HepG2 (cell line): Measurements from ENCODE around the gene PLD3. TPM values are rescaled to one million over a fixed set of nuclear protein-coding genes. Genes with fewer than 3 reads are reported as not detected.
A peak's percentile ranks its signal among the peaks of the same experiment; 100 is the strongest.

Source experiments
- ATAD3A ChIP-seq: sonication (generic); formaldehyde crosslinking; IDR thresholded peaks from 2 replicates; pipeline ENCODE4 v1.4.0; 2020; ENCODE audit warnings: missing genetic modification reagents
- CEBPB ChIP-seq: IDR thresholded peaks from 2 replicates; pipeline ENCODE4 v1.6.1; 2011; ENCODE audit warnings: low read depth, low read length, improper control_type of control experiment, borderline replicate concordance
- CHCHD3 ChIP-seq: sonication (generic); formaldehyde crosslinking; IDR thresholded peaks from 2 replicates; pipeline ENCODE4 v1.8.0; 2022; ENCODE audit warnings: mild to moderate bottlenecking, missing genetic modification reagents, moderate library complexity
- CREB1 ChIP-seq, 2 experiments: fragments of 450-650 bp in 1 of 2; IDR thresholded peaks; 2 replicates each; pipeline ENCODE4 v1.6.1; 2016 to 2017; ENCODE audit warnings: control low read depth in 1 of 2, mild to moderate bottlenecking in 1 of 2, missing compliant biosample characterization in 1 of 2, missing genetic modification characterization in 1 of 2
- DR1 ChIP-seq: sonication (generic); formaldehyde crosslinking; IDR thresholded peaks from 2 replicates; pipeline ENCODE4 v1.8.0; 2021; ENCODE audit warnings: mild to moderate bottlenecking, missing genetic modification reagents, inconsistent platforms
- ERF ChIP-seq: IDR thresholded peaks from 2 replicates; pipeline ENCODE4 v1.6.1; 2018; ENCODE audit warnings: missing biosample characterization, missing genetic modification reagents
- GATAD2A ChIP-seq: IDR thresholded peaks from 2 replicates; pipeline ENCODE4 v1.6.1; 2016
- GLI4 ChIP-seq: sonication (generic); formaldehyde crosslinking; IDR thresholded peaks from 2 replicates; pipeline ENCODE4 v1.5.1; 2020; ENCODE audit warnings: missing genetic modification reagents, mild to moderate bottlenecking, moderate library complexity, borderline replicate concordance
- HOXD1 ChIP-seq: sonication (generic); formaldehyde crosslinking; IDR thresholded peaks from 2 replicates; pipeline ENCODE4 v1.5.0; 2020; ENCODE audit warnings: missing genetic modification reagents
- IRF2 ChIP-seq: IDR thresholded peaks from 2 replicates; pipeline ENCODE4 v1.6.1; 2018; ENCODE audit warnings: missing genetic modification reagents, missing compliant biosample characterization
- KDM4B ChIP-seq: sonication (generic); formaldehyde crosslinking; IDR thresholded peaks from 2 replicates; pipeline ENCODE4 v1.4.0; 2020; ENCODE audit warnings: missing genetic modification reagents
- KMT2A ChIP-seq: sonication (generic); formaldehyde crosslinking; IDR thresholded peaks from 2 replicates; pipeline ENCODE4 v1.4.0; 2020; ENCODE audit warnings: missing genetic modification reagents
- MAFG ChIP-seq: sonication (generic); formaldehyde crosslinking; IDR thresholded peaks from 2 replicates; pipeline ENCODE4 v1.5.1; 2020; ENCODE audit warnings: mild to moderate bottlenecking, missing genetic modification reagents
- RAD51 ChIP-seq: fragments of 450-650 bp; IDR thresholded peaks from 2 replicates; pipeline ENCODE4 v1.6.1; 2016; ENCODE audit warnings: borderline replicate concordance
- RFX5 ChIP-seq: IDR thresholded peaks from 2 replicates; pipeline ENCODE4 v1.6.1; 2011; ENCODE audit warnings: low read depth, low read length, improper control_type of control experiment
- SMYD3 ChIP-seq: sonication (generic); formaldehyde crosslinking; IDR thresholded peaks from 2 replicates; pipeline ENCODE4 v1.8.1; 2023; ENCODE audit warnings: mild to moderate bottlenecking, missing genetic modification reagents
- SOX13 ChIP-seq, 3 experiments: fragments of 450-650 bp in 1 of 3; sonication (generic) in 1 of 3; formaldehyde crosslinking in 1 of 3; IDR thresholded peaks in 2 of 3; conservative IDR thresholded peaks in 1 of 3; 2 replicates each; pipeline versions ENCODE4 v1.5.0 to v1.6.1; 2016 to 2020; ENCODE audit warnings: antibody characterized with exemption in 1 of 3, mild to moderate bottlenecking in 1 of 3, missing compliant biosample characterization in 1 of 3, missing genetic modification reagents in 1 of 3, moderate library complexity in 1 of 3
- ZNF143 ChIP-seq: sonication (generic); formaldehyde crosslinking; IDR thresholded peaks from 2 replicates; pipeline ENCODE4 v1.4.0; 2020; ENCODE audit warnings: missing genetic modification reagents
- ZNF207 ChIP-seq: fragments of 450-650 bp; IDR thresholded peaks from 2 replicates; pipeline ENCODE4 v1.6.1; 2016; ENCODE audit warnings: antibody characterized with exemption, borderline replicate concordance
- ZNF235 ChIP-seq: sonication (generic); formaldehyde crosslinking; IDR thresholded peaks from 2 replicates; pipeline ENCODE4 v1.8.1; 2023; ENCODE audit warnings: mild to moderate bottlenecking, missing genetic modification reagents, borderline replicate concordance
- ZNF350 ChIP-seq: sonication (generic); formaldehyde crosslinking; IDR thresholded peaks from 2 replicates; pipeline ENCODE4 v1.4.0; 2020; ENCODE audit warnings: mild to moderate bottlenecking, low read depth, missing genetic modification reagents, borderline replicate concordance
- ZNF354B ChIP-seq: sonication (generic); formaldehyde crosslinking; IDR thresholded peaks from 2 replicates; pipeline ENCODE4 v1.8.0; 2022; ENCODE audit warnings: mild to moderate bottlenecking, missing genetic modification reagents
- ZNF75D ChIP-seq: sonication (generic); formaldehyde crosslinking; IDR thresholded peaks from 2 replicates; pipeline ENCODE4 v1.8.1; 2023; ENCODE audit warnings: missing genetic modification reagents, mild to moderate bottlenecking, borderline replicate concordance
- ZSCAN21 ChIP-seq: sonication (generic); formaldehyde crosslinking; IDR thresholded peaks from 2 replicates; pipeline ENCODE4 v1.8.0; 2022; ENCODE audit warnings: mild to moderate bottlenecking, missing genetic modification reagents, moderate library complexity, borderline replicate concordance
- polyA plus RNA-seq, 8 experiments: library from polyadenylated mRNA; depleted of rRNA in 3 of 8; stranded (reverse) in 7 of 8; unstranded in 1 of 8; fragments of >200 nt; fragmentation: Illumina TruSeq in 4 of 8; extraction: Trizol in 4 of 8; gene quantifications; 2 replicates each; pipeline versions ENCODE4 v1.2.1 to v1.2.3, GENCODE V29; 2011 to 2016; ENCODE audit warnings: low read depth in 4 of 8, missing spikeins in 1 of 8, mixed read lengths in 1 of 8; ENCODE audit not compliant: insufficient read depth in 1 of 8
- total RNA-seq, 5 experiments: library from RNA; depleted of rRNA; stranded (reverse); fragments of >200 nt; fragmentation: Illumina TruSeq; extraction: Trizol; gene quantifications; 2 replicates each; pipeline ENCODE4 v1.2.3, GENCODE V29; 2016; ENCODE audit warnings: low read depth in 1 of 5
- TF ChIP-seq, protein P1 (sequence below): sonication (generic); formaldehyde crosslinking; IDR thresholded peaks from 2 replicates; pipeline ENCODE4 v1.4.0; 2020; ENCODE audit warnings: missing genetic modification reagents
- TF ChIP-seq, protein P2 (sequence below): IDR thresholded peaks from 2 replicates; pipeline ENCODE4 v1.6.1; 2016; ENCODE audit warnings: low read depth, control low read depth
- TF ChIP-seq, protein P3 (sequence below): sonication (generic); formaldehyde crosslinking; IDR thresholded peaks from 2 replicates; pipeline ENCODE4 v1.4.0; 2020; ENCODE audit warnings: low read depth, mild to moderate bottlenecking, missing genetic modification reagents

PLD3 gene
- total and polyA plus RNA-seq, 2 of the 13 experiments (the other 11 are each of a cell fraction or from before 2014, with no cell fraction given), result 45.7 to 164 TPM

DNA sequence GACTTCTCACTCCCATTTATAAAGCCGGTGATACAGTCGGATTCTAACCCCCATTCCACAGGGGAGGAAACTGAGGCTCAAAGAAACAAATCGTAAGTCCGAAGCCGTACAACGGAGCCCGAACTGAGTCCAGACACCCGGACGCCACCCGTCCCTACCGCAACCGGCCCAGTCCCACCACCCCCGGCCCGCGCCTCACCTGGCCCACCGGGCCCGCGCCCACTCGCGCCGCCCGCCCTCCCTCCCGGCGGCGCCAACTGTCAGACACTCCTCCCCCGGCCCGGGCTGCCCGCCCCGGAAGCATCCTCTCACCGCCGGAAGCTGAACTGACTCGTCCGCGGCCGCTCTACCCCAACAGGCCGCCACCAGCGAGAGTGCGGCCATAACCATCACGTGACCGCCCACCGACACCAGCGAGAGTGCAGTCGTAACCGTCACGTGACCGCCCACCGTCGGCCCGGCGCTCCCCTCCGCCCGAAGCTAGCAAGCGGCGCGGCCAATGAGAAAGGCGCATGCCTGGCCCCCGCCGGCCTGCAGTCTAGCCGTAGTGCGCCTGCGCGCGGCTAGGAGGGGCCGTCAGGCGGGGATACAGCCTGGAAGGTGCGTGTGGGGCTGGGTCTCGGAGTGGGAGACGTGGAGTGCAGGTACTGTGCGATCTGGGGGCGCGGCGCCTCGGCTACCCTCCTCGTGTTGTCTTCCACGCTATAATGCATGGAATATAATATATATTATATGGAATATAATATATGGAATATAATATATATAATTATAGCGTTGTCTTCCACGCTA lies at the start of gene PLD3, which contains the start of gene C19orf47 (continued):
- TF ChIP-seq ZNF350 (CRISPR knock-in tag) (peak; percentile 67; the same call in 1 of the 2 replicates), CHCHD3 (no peak), SMYD3 (CRISPR knock-in tag) (0 out of 2 replicates have a peak, but pooled peaks have one; percentile 29), IRF2 (CRISPR knock-in tag) (peak; percentile 87; the same call in 1 of the 2 replicates), MAFG (CRISPR knock-in tag) (no peak), HOXD1 (CRISPR knock-in tag) (peak; percentile 72), KMT2A (CRISPR knock-in tag) (peak; percentile 81), ZNF75D (CRISPR knock-in tag) (no peak), CREB1 (IDR thresholded peaks at IDR 0.05) (peak; percentile 87), CREB1 (CRISPR knock-in tag; IDR thresholded peaks at IDR 0.05) (peak; percentile 70), ZNF235 (CRISPR knock-in tag) (no peak), ATAD3A (CRISPR knock-in tag) (no peak), ZSCAN21 (peak; percentile 55; the same call in 1 of the 2 replicates), RFX5 (peak; percentile 38; the same call in 1 of the 2 replicates), DR1 (peak; percentile 65; the same call in 1 of the 2 replicates), ZNF354B (CRISPR knock-in tag) (no peak), RAD51 (peak; percentile 100), ZNF143 (CRISPR knock-in tag) (peak; percentile 64; the same call in 1 of the 2 replicates), CEBPB (no peak), ERF (CRISPR knock-in tag) (peak; percentile 85), SOX13 (IDR thresholded peaks at IDR 0.05) (no peak), SOX13 (CRISPR knock-in tag; conservative IDR thresholded peaks at IDR 0.05 in 1 of 2, IDR thresholded peaks at IDR 0.05 in 1 of 2) (peak in 1 of 2 experiments; percentile 36; a peak in 1 of 4 replicates), KDM4B (CRISPR knock-in tag) (peak; percentile 59; the same call in 1 of the 2 replicates), GATAD2A (CRISPR knock-in tag) (peak; percentile 35; the same call in 1 of the 2 replicates), GLI4 (no peak), ZNF207 (peak; percentile 100)
- TF ChIP-seq, protein P1, sequence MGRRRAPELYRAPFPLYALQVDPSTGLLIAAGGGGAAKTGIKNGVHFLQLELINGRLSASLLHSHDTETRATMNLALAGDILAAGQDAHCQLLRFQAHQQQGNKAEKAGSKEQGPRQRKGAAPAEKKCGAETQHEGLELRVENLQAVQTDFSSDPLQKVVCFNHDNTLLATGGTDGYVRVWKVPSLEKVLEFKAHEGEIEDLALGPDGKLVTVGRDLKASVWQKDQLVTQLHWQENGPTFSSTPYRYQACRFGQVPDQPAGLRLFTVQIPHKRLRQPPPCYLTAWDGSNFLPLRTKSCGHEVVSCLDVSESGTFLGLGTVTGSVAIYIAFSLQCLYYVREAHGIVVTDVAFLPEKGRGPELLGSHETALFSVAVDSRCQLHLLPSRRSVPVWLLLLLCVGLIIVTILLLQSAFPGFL (CRISPR knock-in tag), result no peak
- TF ChIP-seq, protein P2, sequence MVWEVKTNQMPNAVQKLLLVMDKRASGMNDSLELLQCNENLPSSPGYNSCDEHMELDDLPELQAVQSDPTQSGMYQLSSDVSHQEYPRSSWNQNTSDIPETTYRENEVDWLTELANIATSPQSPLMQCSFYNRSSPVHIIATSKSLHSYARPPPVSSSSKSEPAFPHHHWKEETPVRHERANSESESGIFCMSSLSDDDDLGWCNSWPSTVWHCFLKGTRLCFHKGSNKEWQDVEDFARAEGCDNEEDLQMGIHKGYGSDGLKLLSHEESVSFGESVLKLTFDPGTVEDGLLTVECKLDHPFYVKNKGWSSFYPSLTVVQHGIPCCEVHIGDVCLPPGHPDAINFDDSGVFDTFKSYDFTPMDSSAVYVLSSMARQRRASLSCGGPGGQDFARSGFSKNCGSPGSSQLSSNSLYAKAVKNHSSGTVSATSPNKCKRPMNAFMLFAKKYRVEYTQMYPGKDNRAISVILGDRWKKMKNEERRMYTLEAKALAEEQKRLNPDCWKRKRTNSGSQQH, result peak; percentile 96
- TF ChIP-seq, protein P3, sequence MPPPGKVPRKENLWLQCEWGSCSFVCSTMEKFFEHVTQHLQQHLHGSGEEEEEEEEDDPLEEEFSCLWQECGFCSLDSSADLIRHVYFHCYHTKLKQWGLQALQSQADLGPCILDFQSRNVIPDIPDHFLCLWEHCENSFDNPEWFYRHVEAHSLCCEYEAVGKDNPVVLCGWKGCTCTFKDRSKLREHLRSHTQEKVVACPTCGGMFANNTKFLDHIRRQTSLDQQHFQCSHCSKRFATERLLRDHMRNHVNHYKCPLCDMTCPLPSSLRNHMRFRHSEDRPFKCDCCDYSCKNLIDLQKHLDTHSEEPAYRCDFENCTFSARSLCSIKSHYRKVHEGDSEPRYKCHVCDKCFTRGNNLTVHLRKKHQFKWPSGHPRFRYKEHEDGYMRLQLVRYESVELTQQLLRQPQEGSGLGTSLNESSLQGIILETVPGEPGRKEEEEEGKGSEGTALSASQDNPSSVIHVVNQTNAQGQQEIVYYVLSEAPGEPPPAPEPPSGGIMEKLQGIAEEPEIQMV, result peak; percentile 68; the same call in 1 of the 2 replicates
